GM19455 (cell line): ENCODE data around the gene CORO1C.
A peak's percentile ranks its signal among the peaks of the same experiment; 100 is the strongest.
"Not testable (repeated sequence)": the region's sequence is repeated elsewhere in the genome, so short reads cannot be mapped to it uniquely, and the experiment has no call there.

Experiments used
- ATAC-seq: cut with Tn5 transposase; IDR thresholded peaks from one replicate; pipeline ENCODE4 v1.9.1; 2021; ENCODE audit not compliant: unreplicated experiment

CORO1C gene

DNA sequence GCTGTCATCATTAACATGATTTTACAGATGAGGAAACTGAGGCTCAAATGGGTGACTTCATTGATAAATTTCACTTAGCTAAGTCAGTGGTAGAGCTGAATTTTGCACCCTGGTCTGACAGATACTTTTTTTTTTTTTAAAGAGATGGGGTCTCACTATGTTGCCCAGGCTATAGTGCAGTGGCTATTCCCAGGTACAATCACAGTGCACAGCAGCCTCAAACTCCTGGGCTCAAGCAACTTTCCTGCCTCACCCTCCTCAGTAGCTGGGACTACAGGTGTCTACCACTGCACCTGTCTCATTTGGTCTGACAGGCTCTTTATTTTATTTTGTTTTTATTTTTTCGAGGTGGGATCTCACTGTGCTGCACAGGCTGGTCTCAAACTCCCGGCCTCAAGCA lies 24.2 kb upstream of the CORO1C start:
- no peak for ATAC-seq

DNA sequence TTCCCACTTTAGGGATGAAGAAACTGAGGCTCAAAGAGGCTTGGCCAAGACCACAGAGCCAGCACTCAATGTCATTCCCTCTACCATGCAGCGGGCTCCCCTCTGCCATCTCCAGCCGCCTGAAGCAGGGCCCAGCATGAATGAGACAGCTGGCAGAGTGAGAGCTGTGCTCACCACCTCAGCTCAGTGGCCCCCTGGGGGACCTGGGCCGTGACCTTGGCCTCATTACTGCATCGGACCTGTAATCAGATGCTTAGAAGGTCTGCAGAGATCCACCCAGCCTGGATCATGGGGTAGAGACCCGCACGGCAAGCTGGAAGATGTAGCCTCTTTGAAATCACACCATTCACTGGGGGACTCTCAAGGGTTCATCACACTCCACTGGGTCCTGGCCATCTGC lies 22.7 kb upstream of the CORO1C start:
- ATAC-seq, result no peak

DNA sequence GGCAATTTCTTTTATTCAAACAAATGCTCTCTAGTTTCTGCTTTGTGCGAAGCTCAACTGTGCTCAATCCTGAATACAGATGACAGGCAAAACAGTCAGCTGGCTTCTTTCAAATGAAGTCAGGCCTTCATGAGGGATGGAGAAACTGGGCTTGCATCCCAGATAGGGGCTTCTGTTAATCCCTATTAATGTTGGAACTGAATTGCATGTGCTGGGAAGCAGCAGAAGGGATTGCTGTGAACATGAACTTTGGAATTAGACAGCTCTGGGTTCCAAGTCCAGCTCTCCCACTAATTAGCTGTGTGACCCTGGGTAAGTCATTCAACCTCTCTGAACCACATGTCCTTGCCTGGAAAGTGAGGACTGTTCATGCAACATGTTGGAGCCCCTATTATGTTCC lies 21.1 kb upstream of the CORO1C start:
- ATAC-seq, result no peak

DNA sequence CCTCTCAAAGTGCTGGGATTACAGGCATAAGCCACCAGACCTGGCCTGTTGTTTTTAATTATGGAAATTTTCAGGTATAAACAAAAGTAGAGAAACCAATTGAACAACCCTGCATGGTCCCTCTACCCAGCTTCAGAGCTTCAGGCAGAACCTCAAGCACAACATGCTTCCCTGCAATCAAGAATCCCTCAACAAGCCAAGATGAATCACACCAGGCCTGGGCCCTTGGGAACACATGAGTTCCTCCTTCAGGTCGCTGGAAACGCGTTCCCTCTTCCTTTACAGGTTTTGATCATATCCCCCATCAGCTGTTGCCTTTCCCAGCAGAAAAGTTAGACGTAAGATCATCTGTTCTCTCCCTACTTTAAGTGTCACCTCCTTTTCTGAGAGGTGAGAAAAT lies 20.5 kb upstream of the CORO1C start:
- ATAC-seq, result no peak

DNA sequence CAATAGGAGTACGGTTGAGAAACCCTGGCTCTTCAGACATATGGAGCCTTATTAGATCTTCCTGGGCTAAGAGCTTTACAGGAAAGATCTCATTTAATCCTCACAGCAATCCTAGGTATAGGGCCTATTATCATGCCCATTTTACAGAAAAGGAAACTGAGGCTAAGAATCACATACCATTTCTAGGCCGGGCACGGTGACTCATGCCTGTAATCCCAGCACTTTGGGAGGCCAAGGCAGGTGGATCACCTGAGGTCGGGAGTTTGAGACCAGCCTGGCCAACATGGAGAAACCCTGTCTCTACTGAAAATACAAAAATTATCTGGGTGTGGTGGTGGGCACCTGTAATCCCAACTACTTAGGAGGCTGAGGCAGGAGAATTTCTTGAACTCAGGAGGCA lies 19.7 kb upstream of the CORO1C start:
- not testable (repeated sequence) for ATAC-seq

DNA sequence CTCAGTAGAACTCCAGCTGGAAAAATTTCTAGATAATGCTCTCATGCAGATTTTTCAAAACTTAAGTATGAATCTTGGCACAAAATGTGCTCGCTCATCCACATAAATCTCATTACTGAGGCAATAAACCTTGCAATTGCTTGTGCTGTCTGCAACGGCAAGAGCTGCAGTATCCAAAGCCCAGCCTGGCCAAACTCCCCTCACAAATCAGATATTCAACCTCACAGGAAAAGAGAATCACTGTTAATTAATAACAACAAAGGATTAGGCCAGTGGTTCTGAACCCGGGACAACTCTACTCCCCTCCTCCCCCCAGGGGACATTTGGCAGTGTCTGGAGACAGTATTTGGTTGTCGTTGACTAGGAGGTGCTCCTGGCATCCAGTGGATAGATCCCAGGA lies 19.2 kb upstream of the CORO1C start:
- ATAC-seq, result no peak

DNA sequence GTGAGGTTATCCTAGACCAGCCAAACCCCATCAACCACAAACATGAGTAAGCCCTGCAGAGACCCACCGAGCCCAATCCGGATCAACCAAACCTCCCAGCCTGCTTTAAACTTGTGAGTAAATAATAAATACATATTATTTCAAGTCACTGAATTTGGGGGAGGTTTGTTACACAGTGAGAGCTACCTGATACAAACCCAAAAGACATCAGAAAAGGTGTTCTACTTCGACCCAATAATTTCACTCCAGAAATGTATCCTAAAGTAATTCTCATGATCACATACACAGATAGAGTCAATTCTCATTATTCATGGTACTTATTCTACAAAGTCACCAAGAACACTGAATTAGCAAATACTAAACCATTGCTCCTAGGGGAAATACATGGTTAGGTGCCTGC lies 16.2 kb upstream of the CORO1C start:
- ATAC-seq, result no peak

DNA sequence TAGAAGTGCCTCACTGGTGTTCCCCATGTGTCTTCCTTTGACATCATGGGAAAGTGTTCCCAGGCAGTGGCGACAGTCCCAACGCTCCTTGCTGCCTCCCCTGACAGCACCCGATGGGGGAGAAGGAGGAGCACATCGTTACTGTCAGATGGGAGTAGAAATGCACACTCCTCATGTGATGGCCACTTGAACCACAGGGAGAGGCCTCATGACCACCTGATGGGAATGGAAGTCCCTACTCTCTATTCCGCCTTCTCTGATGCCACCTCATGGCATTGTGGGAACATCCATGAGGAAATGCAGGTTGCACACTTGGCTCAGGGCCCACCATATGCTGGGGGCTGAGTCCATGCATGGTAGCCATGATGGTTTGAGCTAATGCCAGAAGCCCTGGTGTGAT lies 14.3 kb upstream of the CORO1C start:
- ATAC-seq, result no peak

DNA sequence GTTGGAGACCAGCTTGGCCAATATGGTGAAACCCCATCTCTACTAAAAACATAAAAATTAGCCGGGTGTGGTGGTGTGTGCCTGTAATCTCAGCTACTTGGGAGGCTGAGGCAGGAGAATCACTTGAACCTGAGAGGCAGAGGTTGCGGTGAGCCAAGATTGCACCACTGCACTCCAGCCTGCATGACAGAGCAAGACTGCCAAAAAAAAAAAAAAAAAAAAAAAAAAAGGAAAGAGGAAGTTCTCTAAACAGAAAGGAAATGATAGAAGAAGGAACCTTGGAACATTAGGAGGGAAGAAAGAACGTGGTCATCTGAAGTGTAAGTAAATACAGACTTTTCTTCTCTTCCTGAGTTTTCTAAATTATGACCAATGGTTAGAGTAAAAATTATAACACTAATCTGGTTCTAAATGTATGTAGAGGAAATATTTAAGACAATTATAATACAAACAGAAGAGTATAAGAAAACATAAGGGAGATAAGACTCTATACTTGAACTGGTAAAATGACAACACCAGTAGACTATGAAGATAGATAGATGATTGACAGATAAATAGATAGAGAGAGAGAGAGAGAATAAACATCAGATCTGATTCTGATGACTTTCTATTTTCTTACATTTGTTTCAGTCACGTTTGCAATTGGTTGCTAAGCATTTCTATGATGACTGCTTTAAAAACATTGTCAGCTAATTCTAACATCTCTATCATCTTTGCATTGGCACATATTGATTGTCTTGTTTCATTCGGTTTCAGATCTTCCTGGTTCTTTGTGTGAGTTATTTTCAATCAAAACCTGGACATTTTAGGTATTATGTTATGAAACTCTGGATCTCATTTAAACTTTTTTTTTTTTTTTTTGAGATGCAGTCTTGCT lies 12.9 kb upstream of the CORO1C start:
- ATAC-seq, result no peak

DNA sequence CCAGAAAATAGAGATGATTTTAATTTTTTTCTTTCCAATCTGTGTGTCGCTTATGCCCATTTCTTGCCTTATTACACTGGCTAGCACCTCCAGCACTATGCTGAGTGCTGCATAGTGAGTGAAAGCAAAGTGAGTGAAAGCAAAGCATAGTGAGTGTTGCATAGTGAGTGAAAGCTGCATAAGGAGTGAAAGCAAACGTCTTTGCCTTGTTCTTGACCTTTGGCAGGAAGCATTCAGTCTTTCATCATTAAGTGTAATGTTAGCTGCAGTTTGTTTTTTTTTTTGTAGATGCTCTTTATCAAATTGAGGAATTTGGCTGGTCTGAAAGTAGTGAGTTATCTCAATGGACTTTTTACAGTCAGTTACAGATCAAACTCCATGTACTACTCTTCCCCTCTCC lies 6.9 kb upstream of the CORO1C start:
- ATAC-seq, result no peak

DNA sequence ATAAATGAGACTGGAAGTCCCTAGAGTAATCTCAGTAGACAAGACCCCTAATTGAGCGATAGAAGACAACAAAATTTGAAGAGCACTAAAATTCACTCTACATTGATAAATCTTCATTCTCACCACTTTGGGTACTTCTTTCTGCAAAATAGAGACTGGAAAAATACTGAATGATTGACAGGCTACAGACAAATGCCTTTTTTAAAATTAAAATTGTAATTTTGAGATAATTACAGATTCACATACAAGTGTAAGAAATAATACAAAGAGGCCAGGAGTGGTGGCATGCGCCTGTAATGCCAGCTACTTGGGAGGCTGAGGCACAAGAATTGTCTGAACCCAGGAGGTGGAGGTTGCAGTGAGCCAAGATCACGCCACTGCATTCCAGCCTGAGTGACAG lies 4.5 kb upstream of the CORO1C start:
- ATAC-seq, result no peak

DNA sequence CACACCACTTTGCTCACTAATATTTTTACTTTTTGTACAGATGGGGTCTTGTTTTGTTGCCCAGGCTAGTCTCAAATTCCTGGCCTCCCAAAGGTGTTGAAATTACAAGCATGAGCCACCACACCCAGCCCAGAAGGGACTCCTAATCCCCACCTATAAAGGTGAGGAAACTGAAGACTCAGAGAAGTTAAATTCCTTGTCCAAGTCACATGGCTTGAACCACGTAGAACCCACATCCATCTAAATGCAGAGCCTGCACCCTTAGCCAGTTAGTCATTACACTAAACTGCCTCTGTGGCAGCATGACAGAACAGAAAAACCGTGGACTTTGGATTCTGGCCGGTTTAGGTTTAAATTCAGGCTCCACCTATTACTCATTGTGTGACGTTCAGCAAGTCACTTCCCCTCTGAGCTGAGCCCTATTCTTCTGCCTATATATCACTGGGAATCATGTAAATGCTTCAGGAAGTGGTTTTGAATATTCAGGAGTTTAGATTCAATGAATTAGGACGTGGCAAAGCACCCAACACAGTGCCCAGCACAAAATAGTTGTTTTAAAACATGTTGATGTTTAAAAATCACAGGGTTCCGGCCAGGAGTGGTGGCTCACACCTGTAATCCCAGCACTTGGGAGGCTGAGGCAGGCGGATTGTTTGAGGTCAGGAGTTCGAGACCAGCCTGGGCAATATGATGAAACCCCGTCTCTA lies 3.0 kb upstream of the CORO1C start:
- ATAC-seq, result no peak

DNA sequence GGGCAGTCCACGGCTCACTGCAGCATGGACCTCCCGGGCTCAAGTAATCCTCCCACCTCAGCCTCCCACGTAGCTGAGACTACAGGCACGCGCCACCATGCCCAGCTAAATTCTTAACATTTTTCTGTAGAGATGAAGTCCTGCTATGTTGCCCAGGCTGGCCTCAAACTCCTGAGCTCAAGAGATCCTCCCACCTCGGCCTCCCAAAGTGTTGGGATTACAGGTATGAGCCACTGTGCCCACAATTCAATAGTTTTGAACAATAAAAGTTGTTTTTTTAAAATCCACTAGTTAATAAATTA lies 1.9 kb upstream of the CORO1C start:
- not testable (repeated sequence) for ATAC-seq

DNA sequence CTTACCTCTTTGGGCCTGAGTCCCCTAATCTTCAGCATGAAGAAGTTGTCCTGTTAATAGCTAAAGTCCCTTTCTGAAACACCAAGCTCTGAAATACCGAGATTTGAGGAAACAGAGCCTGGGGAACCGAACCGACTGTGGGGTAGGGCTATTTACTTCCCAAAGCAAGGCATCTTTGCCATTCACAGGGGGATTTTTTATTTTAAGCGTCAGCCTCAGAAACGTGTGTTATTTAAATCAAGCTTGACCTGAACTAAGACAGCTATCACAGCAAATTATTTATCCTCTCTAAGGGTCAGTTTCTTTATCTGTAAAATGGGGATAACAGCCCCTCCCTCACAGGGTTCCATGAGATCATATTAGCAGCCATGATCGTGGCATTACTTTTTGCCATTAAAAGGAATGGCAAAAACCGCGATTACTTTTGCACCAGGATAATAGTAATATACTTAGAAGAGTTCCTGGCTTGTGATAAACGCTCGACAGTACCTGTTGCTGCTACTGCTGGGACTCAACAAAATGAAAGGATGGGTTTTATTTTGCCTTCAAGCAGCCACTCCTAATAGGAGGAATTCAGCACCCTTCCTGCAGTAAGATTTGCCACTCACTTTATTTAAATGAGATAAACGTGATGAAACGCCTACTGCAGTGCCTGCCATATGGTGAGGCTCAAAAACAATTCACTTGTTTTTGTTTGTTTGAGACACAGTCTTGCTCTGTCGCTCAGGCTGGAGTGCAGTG lies 1.3 kb upstream of the CORO1C start:
- no peak for ATAC-seq

DNA sequence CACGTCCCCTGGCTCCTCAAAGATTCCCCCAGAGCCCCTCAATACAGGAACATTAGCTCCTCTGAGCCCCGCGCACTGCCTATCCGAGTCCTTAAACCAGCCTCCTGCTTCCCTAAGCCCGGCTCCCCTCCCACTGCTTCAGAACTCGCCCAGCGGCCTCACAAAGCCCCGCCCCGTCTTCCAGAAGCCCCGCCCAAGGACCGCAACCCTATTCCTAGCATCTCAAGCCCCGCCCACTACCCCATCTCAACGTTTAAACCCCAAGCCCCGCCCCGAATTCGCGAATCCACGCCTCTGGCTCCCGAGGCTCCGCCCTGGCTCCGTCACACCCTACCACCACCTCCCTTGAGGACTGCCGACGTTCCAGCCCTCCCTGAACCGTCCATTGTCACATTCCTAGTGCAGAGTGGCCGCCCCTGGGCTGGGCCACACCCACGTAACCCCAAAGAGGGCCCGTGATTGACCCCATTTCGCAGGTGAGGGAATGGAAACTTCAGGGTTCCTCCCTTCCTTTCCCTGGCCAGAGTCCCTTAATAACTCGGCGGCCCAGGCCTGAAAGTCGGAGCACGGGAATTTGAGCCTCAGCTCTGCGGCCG lies 646 bp upstream of the CORO1C start:
- peak; percentile 50 for ATAC-seq

DNA sequence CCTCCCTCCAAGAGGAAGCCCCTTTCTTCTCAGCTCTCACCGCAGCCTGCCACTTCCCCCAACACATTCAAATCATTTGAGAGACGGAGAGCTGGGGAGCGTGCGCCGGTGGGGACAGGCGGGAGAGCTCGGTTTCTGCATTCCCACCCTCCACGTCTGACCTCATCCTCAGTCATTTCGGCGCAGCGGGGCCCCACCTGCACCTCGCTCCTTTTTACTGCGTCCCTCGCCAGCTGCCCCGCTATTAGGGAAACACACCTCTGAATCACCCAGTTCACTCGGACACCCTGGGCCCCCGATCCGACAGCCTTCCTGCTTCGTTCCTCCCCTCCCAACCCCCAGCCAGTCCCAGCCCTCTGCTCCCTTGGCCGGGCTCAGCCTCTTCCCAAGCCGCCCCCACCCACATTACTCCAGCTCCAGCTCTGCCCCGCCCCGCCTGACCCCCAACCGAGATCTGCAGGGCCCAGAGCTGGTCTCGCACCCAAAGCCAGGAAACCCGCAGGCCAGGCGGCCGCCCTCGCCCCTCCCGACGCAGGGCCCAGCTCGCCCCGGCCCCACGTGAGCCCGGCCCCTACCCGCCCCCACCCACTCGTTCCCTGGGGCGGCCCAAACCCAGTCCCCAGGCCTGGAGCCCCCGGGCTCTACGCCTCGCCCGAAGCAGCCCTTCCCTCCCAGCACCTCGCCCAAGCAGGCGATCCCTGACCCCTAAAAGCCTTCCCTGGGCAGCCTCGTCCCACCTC lies 783 bp downstream of the CORO1C start:
- no peak for ATAC-seq

DNA sequence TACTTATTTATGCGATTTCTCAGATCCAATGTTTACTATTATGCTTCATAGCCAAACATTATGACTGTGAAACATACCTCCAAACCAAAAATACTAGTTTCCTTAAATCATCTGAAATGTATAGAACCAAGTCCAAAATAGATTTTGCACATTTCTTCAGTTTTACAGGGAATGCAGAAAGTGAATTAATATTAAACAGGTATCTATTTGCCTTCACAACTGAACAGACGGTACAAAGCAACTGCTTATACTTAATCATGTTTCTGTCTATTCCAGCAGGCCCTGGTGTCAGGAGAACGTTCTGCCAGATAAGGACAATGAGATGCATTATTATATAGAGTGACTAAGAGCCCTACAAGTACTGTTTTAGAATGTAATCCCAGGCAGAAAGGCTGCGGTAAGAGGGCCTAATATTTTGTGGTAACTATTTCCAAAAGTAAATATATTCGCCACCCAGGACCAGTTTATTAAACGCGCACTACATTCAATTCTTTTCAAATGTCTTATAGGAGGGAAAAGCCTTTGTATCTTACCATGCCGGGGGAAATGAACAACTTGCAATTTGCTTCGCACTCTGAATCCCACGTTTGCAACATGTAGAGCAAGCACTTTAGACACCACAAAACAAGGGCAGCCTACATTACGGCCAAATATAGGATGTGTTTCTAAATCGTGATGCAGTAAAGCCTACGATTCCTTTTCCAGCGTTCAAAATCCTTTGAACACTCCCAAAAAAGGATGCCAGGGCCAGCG lies 1.5 kb downstream of the CORO1C start:
- ATAC-seq, result no peak

DNA sequence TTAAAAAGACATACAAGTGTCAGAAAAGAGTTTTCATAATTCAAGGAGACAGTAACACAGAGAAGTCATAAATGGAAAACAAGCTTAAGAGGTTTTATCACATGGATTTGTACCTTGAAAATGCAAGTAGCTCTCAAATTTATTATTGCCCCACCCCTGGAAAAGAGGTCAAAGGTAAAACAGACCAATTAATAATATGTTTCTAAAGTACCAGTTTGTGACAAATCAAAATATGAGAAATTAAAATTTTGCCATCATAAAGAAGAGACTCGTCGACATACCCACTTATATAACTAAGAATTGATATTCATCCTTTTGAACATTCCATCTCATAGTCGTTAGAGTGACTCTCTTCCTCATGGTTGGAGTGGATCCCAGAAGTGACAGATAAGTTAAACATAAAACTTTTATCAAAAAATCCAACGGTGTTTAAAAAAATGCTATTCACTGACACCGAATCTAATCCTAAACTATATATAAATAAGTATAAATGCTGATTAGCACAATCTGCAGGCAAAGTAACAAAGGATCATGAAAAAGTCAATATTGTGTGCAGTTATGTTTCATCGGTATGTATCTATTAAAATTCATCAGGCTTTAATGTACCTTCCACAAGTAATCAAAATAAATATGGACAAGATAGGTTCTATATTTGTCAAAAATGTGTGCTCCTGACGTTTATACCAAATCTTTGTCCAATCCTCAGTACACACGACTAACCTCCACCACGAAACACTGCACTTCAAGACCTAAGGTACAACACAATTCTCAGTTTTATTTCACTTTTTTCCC lies 2.3 kb downstream of the CORO1C start:
- ATAC-seq, result no peak
